GM19397 (cell line): Measurements from ENCODE around the gene SCARB1.
"Not testable (repeated sequence)": the region's sequence is repeated elsewhere in the genome, so short reads cannot be mapped to it uniquely, and the experiment has no call there.

ENCODE experiments used
- ATAC-seq: cut with Tn5 transposase; IDR thresholded peaks from one replicate; pipeline ENCODE4 v1.9.1; 2021; ENCODE audit warnings: mild to moderate bottlenecking, moderate library complexity; ENCODE audit not compliant: unreplicated experiment

Gene SCARB1, protein sequence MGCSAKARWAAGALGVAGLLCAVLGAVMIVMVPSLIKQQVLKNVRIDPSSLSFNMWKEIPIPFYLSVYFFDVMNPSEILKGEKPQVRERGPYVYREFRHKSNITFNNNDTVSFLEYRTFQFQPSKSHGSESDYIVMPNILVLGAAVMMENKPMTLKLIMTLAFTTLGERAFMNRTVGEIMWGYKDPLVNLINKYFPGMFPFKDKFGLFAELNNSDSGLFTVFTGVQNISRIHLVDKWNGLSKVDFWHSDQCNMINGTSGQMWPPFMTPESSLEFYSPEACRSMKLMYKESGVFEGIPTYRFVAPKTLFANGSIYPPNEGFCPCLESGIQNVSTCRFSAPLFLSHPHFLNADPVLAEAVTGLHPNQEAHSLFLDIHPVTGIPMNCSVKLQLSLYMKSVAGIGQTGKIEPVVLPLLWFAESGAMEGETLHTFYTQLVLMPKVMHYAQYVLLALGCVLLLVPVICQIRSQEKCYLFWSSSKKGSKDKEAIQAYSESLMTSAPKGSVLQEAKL

DNA sequence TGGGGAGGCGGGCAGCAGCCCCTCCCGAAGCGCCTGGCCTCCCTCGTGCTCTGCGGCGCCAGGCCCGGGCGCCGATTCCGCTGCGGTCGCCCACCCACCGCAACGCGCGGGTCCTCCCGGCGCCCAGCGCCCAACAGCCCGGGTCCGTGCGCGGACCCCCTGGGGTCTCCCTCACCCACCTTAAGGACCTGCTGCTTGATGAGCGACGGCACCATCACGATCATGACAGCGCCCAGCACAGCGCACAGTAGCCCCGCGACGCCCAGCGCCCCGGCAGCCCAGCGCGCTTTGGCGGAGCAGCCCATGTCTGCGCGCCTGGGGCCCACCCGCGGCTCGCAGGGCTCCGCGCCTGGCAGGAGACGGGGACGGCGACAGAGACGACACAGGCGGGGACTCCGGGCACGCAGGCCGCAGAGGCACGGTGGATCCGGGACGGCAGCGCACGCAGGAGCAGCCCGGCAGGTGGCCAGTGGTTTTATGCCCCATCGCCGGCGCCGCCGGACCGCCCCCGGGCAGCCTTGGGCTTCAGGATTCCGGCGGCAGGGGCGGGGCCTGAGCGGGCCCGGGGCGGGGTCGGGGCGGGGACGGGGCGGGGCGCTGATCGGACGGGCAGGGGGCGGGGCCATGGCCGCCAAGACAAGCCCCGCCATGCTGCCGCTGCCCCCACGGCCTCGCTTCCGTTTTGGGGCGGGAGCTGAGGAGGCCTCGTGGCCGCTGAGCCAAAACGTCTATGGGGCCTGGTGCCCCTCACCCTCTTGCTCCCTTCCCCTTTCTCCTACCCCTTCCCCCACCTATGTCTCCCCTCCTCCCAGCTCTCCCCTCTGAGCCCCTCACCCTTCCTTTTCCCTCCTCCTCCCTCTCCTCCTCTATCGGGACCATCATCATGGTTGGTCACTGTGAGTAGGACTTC, at the start of gene SCARB1:
TSS of gene SCARB1 (minus strand) at position 449 of the 910 bp plus-strand sequence. CDS start at position 305, 144 bp downstream.
- peak; percentile 75 for ATAC-seq

DNA sequence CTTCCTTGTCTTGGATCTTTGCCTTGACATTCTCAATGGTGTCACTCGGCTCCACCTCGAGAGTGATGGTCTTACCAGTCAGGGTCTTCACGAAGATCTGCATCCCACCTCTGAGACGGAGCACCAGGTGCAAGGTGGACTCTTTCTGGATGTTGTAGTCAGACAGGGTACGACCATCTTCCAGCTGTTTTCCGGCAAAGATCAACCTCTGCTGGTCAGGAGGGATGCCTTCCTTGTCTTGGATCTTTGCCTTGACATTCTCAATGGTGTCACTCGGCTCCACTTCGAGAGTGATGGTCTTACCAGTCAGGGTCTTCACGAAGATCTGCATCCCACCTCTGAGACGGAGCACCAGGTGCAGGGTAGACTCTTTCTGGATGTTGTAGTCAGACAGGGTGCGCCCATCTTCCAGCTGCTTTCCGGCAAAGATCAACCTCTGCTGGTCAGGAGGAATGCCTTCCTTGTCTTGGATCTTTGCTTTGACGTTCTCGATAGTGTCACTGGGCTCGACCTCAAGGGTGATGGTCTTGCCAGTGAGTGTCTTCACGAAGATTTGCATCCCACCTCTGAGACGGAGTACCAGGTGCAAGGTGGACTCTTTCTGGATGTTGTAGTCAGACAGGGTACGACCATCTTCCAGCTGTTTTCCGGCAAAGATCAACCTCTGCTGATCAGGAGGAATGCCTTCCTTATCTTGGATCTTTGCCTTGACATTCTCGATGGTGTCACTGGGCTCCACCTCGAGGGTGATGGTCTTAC, 49.0 kb upstream of the SCARB1 start:
- ATAC-seq, result not testable (repeated sequence)

DNA sequence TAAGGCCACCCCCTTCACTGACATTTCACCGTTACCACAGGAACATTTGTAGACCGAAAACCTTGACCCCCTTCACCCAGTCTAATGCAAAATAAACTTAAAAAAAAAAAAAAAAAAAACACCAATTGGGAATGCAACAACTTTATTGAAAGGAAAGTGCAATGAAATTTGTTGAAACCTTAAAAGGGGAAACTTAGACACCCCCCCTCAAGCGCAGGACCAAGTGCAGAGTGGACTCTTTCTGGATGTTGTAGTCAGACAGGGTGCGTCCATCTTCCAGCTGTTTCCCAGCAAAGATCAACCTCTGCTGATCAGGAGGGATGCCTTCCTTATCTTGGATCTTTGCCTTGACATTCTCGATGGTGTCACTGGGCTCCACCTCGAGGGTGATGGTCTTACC, 47.9 kb upstream of the SCARB1 start:
- not testable (repeated sequence) for ATAC-seq

DNA sequence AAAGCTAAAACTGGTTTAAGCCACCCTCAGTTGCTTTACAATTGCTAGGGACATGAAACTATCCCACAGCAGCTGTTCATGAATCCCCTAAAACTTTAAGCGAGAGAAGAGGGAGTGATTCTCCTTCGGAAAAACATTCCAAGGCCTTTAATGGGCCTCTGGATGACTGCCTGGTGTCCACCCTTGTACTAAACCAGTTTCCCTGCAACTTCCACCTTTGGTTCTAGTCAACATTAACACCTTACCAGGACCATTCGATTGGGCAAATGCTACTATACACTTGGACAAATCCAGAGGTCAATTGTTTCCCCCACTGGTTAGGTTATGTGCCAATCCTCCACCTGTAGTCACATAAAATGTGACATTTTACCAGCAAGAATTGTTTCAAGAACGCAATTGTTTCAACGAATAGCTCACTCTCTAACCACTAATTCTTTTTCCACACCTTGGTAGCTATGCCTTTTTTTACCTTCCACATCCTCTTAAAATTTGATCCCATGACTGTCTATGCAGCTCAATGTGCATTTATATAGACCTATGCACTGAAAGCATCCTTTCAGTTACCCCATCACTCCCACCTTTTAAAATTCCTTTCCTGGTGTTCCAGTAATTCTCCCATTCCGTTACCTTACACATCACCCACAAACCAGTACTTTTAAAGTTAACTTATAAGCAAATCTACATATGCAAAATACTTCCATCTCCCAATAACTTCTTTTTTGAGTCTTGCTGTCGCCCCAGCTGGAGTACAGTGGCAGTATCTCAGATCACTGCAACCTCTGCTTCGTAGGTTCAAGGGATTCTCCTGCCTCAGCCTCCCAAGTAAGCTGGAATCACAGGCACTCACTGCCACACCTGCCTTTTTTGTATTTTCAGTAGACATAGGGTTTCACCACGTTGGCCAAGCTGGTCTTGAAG, 47.2 kb upstream of the SCARB1 start:
- ATAC-seq, result no peak

DNA sequence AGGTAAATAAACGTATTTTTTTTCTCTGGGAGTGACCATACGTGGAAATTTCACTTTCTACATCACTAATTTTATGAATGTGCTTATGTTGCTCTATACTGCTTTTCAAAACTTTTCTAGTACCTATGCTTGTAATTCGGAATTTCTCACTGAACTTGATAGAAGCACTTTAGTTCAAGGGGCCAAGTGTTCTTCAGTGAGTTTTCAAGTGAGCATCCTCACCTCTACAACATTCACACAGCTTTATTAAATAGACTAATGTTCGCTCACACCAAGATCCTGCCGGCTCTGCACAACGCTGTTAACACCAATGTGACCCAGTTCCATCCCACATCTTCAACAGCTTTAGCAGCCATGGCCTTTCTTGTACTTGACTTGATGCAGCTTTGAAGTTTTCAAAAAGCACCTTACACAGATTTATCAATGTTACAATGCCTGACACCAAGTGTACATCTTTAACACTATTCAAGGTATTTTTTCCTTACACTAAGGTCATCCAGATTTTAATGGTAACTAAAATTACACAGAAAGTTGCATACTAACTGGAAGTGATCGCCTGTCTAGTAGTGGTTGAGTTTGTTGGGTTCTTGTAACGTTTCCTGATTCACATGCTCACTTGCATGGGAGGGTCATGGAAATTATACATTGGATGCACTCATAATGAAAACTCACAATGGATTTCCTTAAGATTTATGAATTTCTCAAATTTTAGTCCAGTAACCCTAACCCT, 46.3 kb upstream of the SCARB1 start:
- ATAC-seq, result no peak

DNA sequence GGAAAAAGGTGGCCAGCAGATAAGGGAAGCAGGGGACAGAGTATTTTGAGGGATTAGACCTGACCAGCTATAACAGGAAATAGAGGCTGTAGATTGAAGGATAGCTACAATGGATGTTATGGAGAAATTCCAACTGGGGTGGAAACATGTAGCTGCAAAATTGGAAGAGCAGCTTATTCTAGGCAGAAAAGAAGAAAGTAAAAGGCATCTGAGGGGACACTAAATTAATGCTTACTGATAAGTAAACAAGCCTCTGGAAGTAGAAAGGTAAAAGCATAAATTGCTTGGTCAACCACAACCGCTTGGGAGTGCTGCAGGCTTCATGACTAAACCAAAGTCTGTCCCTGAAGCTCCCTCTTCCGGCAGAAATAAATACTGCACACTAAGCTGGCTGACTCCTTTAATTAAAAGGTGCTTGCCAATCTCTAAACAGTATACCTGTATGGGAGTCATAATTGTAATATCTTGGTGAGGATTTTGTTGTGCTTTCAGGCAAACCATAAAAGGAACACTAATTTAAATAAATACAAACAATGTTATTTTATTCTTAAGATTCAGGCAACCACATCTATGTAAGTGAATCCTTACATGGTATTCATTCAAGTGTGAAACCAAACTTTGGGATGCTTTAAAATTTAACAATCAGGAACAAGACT, 43.1 kb upstream of the SCARB1 start:
- peak; percentile 60 for ATAC-seq

DNA sequence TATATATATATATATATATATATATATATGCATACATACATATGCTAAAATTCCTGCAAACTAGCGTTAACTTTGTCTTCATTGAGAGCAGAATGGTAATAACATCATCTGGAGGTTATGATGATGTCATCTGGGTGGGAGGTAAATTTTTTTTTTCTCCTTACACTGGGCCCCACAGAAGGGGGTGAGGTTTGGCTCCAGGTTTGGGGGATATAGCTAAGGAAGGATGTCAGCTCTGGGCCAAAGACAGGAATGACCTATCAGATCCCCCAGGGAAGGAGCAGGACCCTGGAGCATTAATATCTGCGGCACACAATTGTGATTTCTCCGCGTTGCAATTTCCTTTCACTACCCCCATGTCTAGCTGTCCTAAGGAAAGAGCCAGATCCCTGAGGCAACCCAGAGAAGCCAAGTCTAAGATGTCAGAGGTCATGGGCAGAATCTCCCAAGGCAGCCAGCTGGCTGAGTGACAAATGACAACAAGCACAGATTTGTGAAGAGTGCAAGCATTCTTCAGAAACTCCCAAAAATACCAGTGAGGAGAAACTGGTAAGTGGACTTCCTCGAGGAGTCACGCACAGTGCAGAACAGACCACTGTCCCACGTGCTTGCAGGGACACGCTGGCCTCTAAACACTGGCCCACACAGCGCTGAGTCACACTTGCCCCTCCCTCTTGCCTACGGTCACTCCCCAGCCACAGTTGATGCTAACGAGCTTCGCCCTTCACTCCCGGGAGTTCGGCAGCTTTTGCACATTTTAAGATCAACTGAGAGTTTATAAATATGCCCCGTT, 40.8 kb upstream of the SCARB1 start:
- no peak for ATAC-seq

DNA sequence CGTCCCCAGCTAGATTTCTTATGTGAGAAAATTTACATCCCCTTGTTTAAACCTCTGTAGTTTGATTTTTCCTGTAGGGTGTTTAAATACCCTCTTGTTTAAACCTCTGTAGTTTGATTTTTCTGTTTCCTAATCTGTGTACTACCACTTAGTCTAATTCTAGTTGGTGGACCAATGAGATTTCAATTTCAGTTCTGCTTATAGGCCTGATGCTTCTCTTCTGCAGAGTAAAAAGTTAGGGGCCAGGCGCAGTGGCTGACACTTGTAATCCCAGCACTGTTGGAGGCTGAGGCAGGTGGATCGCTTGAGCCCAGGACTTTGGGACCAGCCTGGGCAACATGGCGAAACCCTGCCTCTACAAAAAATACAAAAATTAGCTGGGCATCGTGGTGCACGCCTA, 39.3 kb upstream of the SCARB1 start:
- no peak for ATAC-seq

DNA sequence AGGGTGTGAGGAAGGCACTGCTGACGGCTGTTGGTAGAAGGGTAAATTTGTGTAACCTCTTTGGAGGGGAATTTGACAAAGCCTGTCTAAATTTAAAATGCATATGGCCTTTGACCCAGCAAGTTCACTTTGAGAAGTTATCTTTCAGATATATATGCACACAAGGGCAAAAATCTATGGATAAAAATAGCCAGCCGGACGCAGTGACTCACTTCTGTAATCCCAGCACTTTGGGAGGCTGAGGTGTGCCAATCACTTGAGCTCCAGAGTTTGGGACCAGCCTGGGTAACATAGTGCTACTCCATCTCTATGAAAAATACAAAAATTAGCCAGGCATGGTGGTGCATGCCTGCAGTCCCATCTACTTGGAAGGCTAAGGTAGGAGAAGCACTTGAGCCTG, 37.3 kb upstream of the SCARB1 start:
- no peak for ATAC-seq

DNA sequence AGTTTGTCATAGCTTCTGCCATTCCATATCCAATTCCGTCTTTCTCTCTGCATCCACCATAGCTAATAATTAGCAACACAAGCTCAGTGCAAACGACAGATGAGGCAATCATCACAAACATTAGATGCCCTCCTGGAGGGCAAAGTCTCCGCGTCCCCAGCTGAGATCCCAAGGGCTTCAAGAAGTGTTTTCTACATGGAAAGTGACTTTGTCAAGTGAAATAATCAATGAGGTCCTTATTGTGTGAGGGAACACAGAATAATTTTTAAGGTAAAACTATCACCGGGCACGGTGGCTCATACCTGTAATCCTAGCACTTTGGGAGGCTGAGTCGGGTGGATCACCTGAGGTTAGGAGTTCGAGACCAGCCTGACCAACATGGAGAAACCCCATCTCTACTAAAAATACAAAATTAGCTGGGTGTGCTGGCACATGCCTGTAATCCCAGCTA, 36.7 kb upstream of the SCARB1 start:
- ATAC-seq, result not testable (repeated sequence)

DNA sequence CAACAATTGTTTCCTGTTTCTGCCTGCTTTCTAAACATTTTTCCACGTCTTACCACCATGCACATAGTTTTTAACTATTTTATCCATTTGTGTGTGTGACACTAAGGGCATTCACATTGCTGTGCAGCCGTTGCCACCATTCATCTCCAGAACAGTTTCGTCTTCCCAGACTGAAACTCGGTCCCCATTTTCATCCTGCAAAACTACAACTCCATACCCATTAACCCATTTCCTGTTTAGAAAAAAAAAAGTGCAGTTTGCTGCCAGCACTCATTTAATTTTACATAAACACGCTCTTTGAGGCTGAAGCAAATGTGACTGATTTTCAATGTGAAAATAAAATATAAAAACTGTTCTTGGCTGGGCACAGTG, 35.2 kb upstream of the SCARB1 start:
- ATAC-seq, result no peak

DNA sequence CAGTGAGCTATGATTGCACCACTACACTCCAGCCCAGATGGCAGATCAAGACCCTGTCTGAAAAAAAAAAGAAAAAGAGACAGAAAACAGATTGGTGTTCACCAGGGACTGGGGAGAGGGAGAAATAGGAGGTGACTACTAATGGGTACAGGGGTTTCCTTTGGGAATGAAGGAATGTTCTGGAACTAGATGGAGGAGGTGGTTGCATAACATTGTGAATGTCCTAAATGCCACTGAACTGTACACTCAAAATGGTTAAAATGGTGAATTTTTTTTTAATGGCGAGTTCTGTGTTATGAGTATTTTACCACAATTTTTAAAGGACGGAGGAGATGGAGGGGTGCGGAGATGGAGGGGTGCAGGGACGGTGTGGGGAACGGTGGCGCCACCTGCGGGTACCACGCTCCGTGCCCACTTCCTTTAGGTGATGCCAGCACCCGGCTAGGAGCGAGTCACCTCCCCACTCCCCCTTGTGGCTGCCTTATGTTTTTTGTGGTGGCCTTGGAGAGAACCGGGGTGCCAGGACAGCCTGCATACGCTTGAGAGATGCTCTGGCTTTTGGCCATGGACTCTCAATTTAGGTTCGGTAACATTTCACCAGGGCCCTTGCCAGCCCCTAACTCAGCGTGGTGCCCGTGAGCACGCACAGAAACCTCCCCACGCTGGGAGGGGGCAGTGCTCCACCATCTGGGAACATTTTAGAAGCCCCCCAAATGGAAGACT, 34.7 kb upstream of the SCARB1 start:
- ATAC-seq, result no peak

DNA sequence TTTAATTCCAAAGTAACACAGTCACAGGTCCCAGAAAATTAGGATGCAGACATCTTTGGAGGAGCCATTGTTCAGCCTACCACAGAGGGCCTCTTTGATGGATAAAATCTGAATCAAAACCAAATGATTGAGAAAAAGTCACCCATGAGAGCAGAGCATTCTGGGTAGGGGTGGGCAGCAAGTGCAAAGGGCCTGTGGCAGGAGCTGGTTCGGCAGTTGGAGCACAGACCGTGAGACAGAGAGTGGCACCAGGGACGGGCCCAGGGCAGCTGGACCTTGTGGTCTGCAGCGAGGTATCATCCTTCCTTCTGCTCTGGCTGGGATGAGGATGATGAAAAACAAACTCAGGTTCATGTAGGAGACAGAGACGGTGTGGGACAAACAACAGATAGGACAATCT, 32.8 kb upstream of the SCARB1 start:
- ATAC-seq, result no peak

DNA sequence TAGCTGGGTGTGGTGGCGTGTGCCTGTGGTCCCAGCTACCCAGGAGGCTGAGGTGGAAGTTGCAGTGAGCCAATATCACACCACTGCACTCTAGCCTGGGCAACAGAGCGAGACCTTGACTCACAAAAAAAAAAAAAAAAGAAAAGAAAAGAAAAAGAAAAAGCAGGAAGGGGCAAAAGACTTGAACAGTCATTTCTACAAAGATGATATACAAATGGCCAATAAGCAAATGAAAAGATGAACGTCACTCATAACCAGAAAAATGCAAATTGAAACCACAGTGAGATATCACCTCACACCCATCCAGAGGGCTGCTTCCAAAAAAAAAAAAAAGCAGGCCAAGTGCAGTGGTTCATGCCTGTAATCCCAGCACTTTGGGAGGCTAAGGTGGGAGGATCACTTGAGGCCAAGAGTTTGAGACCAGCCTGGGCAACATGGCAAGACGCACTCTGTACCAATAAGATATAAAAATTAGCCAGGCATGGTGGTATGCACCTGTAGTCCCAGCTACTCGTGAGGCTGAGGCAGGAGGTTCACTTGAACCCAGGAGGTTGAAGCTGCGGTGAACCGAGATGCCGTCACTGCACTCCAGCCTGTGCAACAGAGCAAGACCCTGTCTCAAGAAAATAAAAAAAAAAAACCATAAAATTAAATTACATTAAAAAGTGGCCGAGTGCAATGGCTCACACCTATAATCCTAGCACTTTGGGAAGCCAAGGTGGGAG, 30.3 kb upstream of the SCARB1 start:
- no peak for ATAC-seq

DNA sequence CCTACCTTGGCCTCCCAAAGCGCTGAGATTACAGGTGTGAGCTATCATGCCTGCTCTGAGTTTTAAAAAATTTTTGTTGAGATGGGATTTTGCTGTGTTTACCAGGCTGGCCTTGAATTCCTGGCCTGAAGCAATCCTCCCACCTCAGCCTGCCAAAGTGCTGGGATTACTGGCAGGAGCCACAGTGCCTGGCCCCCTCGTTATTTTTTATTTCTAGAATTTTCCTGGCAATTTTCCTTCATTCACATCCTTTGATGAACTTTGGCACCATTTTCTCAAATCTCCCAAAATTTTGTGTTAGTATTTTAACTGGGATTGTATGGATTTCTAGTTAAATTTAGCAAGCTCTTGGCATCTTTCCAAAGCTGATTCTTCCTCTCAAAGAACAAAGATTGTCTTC, 24.6 kb upstream of the SCARB1 start:
- no peak for ATAC-seq

DNA sequence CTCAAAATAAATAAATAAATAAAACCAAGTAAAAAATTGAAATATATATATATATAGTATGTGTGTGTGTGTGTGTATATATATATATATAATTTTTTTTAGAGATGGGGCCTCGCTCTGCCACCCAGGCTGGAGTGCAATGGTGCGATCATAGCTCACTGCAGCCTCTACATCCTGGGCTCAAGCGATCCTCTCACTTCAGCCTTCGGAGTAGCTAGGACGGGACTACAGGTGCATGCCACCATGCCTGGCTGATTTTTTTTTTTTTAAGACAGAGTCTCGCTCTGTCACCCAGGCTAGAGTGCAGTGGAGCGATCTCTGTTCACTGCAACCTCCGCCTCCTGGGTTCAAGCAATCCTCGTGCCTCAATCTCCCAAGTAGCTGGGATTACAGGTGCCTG, 24.1 kb upstream of the SCARB1 start:
- ATAC-seq, result not testable (repeated sequence)
